Measurements from ENCODE around the gene ARSD.
"Not testable (repeated sequence)": the region's sequence is repeated elsewhere in the genome, so short reads cannot be mapped to it uniquely, and the experiment has no call there.

The ARSD gene

DNA sequence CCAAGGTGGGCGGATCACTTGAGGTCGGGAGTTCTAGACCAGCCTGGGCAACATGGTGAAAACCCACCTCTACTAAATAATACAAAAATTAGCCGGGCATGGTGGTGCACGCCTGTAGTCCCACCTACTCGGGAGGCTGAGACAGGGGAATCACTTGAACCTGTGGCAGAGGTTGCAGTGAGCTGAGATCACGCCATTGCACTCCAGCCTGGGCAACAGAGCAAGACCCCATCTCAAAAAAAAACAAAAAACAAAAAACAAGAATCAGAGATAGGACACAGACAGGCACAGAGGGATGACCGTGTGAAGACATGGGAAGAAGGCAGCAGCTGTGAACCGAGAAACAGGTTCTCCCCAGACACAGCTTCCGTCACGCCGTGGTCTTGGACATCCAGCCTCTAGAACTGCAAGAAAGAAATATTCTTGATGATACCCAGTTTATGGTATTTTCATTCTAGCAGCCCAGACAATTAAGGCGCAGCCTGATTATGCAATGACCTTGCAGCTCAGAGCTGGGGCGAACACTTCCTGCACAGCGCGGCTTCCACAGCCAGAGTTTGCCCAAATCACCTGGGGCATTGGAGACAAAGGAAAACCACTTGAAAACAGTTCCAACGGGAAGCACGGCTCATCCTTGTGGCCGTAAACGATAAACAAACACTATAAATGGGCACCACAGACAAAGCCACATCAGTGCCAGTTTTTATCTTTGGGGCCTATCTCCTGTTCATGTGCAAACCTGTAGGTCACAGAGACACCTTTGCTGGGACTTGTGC lies 4.2 kb upstream of the ARSD start:
- no peak for DNase-seq (ENCODE audit: low spot score)

DNA sequence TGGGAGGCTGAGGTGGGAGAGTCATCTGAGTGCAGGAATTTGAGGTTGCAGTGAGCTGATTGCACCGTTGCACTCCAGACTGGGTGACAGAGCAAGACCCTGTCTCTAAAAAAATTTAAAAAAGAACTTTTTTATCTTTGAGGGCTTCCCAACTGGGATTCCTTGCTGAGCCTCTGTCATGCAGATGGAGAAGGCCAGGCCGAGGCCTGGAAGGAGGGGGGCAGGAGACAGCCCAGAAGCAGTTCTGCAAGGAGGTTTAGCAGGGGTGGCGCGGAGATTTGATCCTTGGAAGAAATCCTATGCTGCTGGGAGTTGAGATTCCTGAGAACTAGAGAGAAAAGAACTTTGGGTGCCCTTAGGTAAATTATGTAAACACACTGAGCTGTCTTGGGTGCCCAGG lies 2.5 kb upstream of the ARSD start:
- DNase-seq (ENCODE audit: low spot score) = no peak

GRCh38 chrX:2931155-2931554 lies 2.0 kb upstream of the ARSD start:
- DNase-seq (ENCODE audit: low spot score) = no peak

GRCh38 chrX:2928191-2928582 lies 952 bp downstream of the ARSD start:
- DNase-seq (ENCODE audit: low spot score) = no peak

DNA sequence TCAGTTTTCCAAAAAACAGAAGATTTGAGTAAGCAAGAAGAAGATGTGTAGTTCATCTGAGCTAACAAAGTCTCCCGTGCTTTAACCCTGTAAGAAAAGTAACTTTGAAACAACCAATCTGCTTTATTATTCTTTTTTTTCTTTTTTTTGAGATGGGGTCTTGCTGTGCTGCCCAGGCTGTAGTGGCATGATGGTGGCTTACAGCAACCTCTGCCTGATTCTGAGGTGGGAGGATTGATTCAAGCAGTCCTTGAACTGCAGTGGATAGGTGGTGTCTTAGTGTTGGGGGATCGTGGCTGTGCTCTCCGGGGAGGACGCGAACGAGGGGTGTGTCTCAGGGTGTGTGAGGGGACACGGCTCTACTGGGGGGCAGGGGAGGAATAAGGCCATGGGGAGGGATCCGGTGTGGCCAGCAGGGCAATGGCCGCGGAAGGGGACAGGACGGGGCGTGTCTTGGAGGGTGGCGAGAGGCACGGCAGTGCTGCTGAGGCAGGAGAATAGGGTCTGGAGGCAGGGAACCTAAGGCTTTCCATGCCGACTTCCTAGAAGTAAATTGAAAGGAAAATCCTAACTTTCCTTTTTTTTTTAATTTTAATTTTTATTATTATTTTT lies 2.4 kb downstream of the ARSD start:
- no peak for DNase-seq (ENCODE audit: low spot score)

DNA sequence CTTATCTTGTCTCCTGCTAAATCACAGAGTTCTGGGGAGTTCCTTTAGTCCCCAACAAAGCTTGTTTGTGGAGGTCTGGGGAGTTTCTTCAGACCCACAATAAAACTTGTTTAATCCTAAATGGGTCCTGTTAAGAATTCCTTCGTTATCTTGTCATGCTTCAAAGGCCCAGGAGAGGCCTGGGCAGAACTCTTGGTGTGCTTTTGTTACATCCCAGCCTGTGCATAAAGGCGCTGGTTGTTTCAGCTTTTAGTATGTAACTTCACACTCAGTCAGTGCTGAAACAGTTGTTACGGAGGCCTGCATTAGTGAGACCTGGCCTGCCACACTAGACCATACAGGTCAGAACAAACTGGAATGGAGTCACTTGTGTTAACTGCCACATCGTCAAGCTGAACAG lies 2.9 kb downstream of the ARSD start:
- not testable (repeated sequence) for DNase-seq (ENCODE audit: low spot score)

DNA sequence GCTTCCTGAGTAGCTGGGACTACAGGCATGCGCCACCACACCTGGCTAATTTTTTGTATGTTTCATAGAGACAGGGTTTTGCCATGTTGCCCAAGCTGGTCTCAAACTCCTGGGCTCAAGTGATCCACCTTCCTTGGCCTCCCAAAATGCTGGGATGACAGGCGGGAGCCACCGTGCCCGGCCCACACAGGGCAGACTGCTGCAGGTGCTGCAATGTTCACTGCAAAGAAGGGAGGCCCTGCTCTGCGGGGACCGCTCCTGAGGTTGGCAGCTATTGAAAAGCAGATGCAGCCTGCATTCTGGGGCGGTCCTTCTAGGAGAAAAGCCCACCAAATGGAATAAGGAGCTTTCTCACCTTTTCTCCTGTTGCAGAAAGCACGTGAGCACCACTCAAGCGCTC lies 5.0 kb downstream of the ARSD start:
- DNase-seq (ENCODE audit: low spot score) = no peak

- no peak for DNase-seq (ENCODE audit: low spot score)
Observed at GRCh38 chrX:2921750-2922149, 7.4 kb downstream of the ARSD start.

DNA sequence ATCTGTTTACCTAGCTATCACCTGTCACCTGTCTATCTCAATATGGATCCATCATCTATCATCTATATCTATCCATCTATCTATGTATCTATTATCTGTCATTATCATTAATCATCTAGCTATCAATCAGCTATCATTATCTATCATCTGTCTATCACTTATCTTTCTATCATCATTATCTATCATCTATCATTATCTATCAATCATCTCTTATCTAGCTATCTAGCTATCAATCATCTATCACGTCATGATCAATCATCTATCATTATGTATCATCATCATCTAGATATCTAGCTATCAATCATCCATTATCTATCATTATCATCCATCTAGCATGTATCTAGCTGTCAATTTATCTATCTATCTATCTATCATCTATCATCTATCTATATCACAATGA lies 7.9 kb downstream of the ARSD start:
- DNase-seq (ENCODE audit: low spot score) = no peak

DNA sequence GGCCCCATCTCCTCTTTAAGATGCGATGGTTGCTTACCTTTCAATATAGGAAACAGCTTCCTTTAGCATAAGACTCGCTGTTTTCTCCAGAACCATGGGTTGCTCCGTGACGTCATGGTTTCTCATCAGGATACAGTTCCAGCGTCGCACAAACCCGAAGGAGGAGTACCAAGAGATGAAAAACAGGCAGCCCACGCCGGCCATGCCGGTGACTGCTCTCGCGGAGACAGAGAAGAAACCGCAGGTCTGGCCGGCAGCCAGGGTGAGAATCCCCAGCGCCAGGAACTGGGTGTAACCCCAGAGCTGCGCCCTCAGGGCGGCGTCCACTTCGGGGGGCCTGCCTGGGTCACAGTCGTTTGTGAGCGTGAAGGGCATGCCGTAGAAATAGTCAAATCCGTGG lies 11.4 kb downstream of the ARSD start:
- no peak for DNase-seq (ENCODE audit: low spot score)

- DNase-seq (ENCODE audit: low spot score) = no peak
Observed at GRCh38 chrX:2913118-2913517, 16.0 kb downstream of the ARSD start.

DNA sequence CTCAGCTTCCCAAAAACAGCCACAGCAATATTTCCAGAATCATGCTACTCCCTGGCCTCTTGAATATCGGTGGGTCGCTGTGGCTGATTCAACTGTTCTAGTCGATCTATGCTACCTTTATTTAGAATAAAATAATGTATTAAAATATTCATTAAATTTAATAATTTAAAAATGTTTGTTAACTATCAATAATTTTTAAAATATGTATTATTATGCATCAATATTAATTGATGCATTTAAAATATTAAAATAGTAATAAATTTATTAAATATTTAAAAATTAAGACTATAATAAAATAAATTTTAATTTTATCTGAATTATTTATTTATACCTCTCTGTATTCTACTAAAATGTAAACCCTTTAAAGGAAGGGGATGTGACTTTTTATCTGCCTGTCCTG lies 19.0 kb downstream of the ARSD start:
- no peak for DNase-seq (ENCODE audit: low spot score)

DNA sequence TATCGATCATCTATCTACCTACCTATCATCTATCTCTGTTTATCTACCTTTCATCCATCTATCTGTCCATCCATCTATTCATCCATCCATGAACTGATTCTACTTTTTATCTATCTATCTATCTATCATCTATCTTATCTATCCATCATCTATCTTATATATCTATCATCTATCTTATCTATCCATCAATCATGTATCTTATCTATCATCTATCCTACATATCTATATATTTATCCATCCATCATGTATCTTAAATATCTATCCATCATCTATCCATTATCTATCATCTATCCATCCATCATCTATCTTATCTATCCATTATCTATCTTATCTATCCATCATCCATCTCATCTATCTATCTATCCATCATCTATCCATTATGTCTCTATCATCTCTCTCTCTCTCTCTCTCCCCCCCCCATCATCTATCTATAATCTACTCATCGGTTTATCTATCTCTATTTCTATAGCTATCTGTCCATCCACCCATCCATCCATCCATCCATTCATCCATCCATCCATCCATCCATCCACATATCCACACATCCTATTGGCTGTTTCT lies 20.9 kb downstream of the ARSD start:
- DNase-seq (ENCODE audit: low spot score) = no peak

DNA sequence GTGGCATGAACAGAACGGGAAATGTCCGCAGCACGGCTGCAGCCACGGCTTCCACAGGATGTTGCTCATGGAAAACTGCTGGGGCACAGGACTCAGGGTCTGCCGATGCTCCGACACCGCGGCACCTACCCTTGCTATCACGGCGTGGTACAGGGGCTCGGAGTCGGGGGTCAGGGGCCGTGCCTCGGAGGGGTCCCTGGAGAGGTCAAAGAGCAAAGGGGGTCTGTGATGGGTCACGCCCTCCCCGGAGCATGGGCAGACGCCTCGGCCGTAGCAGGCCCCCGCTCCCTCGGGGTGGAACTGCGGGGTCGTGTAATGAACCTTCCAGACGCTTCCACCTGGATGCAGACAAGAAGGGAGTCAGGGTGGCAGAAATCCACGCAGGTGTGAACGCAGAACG lies 21.8 kb downstream of the ARSD start:
- DNase-seq (ENCODE audit: low spot score) = no peak

DNA sequence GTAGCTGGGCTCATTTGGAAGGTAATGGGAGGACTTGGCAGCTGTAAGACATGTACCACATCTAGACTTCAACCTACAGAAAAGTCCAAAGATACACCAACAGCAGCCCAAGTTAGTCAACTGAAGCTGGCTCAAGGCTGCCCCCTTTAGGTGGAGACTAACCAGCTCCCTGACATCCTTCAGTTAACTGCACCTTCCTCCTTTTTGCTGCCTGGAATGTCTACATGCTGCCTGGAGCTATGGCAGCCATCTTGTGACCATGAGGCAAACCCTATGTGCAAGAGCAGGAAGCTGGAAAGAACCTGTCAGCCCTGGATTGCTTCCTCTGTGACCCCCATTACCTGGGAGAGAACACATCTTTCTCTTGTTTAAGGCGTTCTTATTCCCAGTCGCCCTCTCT lies 25.8 kb downstream of the ARSD start:
- DNase-seq (ENCODE audit: low spot score) = no peak

GRCh38 chrX:2902841-2903240 lies 26.3 kb downstream of the ARSD start:
- DNase-seq (ENCODE audit: low spot score) = no peak

DNA sequence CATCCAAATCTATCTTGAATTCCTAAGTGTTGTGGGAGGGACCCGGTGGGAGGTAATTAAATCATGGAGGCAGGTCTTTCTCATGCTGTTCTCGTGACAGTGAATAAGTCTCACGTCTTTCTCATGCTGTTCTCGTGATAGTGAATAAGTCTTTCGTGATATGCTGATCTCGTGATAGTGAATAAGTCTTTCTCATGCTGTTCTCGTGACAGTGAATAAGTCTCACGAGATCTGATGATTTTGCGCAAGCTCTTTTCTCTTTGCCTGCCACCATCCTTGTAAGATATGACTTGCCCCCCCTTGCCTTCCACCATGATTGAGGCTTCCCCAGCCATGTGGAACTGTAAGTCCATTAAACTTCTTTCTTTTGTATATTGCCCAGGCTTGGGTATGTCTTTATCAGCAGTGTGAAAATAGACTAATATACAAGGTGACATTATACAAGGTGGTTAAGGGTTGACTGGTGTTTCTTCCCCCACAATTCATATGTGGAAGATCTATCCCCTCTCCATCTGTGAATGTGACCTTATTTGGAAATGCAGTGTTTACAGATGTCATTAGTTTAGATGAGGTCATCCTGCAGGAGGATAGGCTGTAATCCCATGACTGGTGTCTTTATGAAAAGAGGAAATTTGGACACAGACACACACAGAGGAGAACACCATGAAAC lies 27.6 kb downstream of the ARSD start:
- no peak for DNase-seq (ENCODE audit: low spot score)

- no peak for DNase-seq (ENCODE audit: low spot score)
Observed at GRCh38 chrX:2898846-2899512, 30.2 kb downstream of the ARSD start.

GRCh38 chrX:2897690-2898623 lies 31.2 kb downstream of the ARSD start:
- not testable (repeated sequence) for DNase-seq (ENCODE audit: low spot score)

DNA sequence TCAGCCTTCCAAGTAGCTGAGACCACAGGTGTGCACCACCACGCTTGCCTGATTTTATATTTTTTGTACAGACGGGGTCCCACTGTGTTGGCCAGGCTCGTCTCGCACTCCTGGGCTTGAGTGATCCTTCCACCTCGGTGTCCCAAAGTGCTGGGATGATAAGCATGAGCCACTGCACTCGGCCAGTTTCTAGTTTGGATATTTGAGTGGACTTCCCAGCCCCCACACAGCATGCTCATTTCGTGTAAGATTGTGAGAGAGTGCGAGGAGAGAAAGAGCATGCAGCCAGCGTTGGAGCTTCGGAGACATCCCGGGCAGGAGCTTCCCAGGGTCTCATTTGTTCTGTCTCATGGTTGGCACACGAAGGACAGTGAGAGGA lies 31.8 kb downstream of the ARSD start:
- DNase-seq (ENCODE audit: low spot score) = no peak

DNA sequence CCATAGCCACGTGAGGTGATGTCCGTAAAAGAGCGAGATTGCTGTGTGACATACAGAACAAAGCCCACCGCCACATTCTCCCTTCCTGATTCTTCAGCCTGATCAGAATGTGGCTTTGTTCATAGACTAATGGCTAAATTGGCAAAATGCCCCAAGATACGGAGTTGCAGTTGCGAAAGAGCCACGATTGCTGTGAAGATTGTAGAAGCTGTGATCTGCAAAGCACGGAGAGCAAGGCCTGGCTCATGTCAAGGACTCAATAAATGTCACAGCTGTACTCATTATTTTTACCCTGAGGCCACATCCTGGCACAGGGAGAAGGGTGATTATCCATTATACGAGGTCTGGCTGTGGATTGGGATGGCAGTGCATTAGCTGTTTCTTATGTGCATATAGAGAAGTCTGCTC lies 34.2 kb downstream of the ARSD start:
- no peak for DNase-seq (ENCODE audit: low spot score)

- DNase-seq (ENCODE audit: low spot score) = no peak
Observed at GRCh38 chrX:2892816-2893215, 36.3 kb downstream of the ARSD start.
